ENCODE data around the gene EXOC4. TPM values are rescaled to one million over a fixed set of nuclear protein-coding genes. Genes with fewer than 3 reads are reported as not detected.

The EXOC4 gene
- total RNA-seq, 1 experiment from 2014 or later, result 75.8 TPM

DNA sequence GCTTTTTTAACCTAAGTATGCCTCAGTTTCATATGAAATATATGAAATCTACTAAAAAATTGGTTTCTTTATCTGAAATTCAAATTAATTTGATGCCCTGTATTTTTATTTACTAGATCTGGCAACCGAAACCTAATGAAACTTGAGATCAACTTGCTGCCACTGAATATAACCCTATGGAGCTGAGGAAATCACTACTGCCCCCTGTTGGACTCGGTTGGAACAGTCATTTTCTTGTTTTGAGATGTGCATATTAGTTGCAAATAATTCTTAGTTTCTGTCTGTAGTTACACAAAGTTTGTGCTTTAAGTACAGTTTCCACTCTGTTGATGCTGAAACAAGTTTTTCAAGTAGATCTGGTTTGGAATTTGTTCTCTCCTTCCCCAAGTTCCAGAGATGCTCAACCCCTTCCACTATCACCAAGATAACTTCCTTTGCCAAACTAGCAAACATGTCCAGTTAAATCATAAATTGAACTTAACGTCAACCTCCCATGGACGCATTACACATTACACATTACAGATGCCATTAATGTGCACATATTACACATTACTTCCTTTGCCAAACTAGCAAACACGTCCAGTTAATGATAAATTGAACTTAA, 22.2 kb upstream of the EXOC4 start:
- Histone ChIP-seq H3K14ac (ENCODE audit: insufficient read depth, low read length) (no peak overlapping the region), H3K4ac (ENCODE audit: low read depth, low read length) (no peak overlapping the region)
- H3K27ac Mint-ChIP-seq, result no peak overlapping the region

More for the DNA sequence above, 22.2 kb upstream of the EXOC4 start:
- H3K18ac ChIP-seq (ENCODE audit: insufficient read length, low read depth, low read length), result no peak overlapping the region
- no peak overlapping the region for H2BK5ac ChIP-seq (ENCODE audit: insufficient read length, low read length)
- Mint-ChIP-seq H3K36me3 (ENCODE audit: insufficient read depth in 1 of 3, low read depth in 3 of 3) (peaks cover 0 to 2% (median 0%) of the 10 kb centered on the region in 3 experiments; a peak in 1 of 7 replicates), H3K4me3 (no peak overlapping the region), H3K9me3 (peaks cover 0 to 8% of the 10 kb centered on the region in 2 experiments; a peak in 3 of 5 replicates), H3K27me3 (ENCODE audit: low read depth) (no peaks in the 10 kb centered on the region), H3K4me1 (peaks cover 8% of the 10 kb centered on the region in 2 experiments)
- TF ChIP-seq, protein P1, sequence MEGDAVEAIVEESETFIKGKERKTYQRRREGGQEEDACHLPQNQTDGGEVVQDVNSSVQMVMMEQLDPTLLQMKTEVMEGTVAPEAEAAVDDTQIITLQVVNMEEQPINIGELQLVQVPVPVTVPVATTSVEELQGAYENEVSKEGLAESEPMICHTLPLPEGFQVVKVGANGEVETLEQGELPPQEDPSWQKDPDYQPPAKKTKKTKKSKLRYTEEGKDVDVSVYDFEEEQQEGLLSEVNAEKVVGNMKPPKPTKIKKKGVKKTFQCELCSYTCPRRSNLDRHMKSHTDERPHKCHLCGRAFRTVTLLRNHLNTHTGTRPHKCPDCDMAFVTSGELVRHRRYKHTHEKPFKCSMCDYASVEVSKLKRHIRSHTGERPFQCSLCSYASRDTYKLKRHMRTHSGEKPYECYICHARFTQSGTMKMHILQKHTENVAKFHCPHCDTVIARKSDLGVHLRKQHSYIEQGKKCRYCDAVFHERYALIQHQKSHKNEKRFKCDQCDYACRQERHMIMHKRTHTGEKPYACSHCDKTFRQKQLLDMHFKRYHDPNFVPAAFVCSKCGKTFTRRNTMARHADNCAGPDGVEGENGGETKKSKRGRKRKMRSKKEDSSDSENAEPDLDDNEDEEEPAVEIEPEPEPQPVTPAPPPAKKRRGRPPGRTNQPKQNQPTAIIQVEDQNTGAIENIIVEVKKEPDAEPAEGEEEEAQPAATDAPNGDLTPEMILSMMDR (conservative IDR thresholded peaks at IDR 0.05), result peak; percentile 88
- DNase-seq, result peak; percentile 47
- no peak overlapping the region for H2BK12ac ChIP-seq (ENCODE audit: insufficient read length, low read depth, low read length)
- H3K4me1 ChIP-seq (ENCODE audit: insufficient read depth, low read length), result no peaks in the 10 kb centered on the region
- no peaks in the 10 kb centered on the region for H3K79me1 ChIP-seq (ENCODE audit: insufficient read depth, low read depth, low read length, poor library complexity, severe bottlenecking)
- H3K9ac ChIP-seq (ENCODE audit: extremely low read depth, insufficient read length, low read length), result no peak overlapping the region
- H3K27me3 ChIP-seq (ENCODE audit: insufficient read depth, low read length), result no peaks in the 10 kb centered on the region
- no peak overlapping the region for H4K8ac ChIP-seq (replicated peaks; ENCODE audit: insufficient read length, low read depth, low read length)
- WGBS (ENCODE audit: extremely low coverage, insufficient read length, low lambda C conversion rate), result no CpG with 5 or more reads among the region's 5 CpGs
- H4K5ac ChIP-seq (ENCODE audit: insufficient read length, low read depth, low read length), result no peak overlapping the region
- H2BK20ac ChIP-seq (ENCODE audit: low read depth, low read length, poor library complexity, severe bottlenecking), result no peak overlapping the region
- H3K23me2 ChIP-seq (ENCODE audit: insufficient read length, low read depth, low read length, poor library complexity, severe bottlenecking), result no peaks in the 10 kb centered on the region
- H3T11ph ChIP-seq (ENCODE audit: low read length), result no peak overlapping the region
- H3K23ac ChIP-seq (ENCODE audit: insufficient read length, low read depth, low read length), result no peak overlapping the region
- no peak overlapping the region for H4K91ac ChIP-seq (ENCODE audit: insufficient read length, low read depth, low read length)
- H2AFZ ChIP-seq (ENCODE audit: low read length), result no peak overlapping the region
- no peak overlapping the region for H2AK5ac ChIP-seq (ENCODE audit: insufficient read length, low read length)
- H2BK15ac ChIP-seq (ENCODE audit: low read depth, low read length), result no peak overlapping the region
- H4K20me1 ChIP-seq (ENCODE audit: control insufficient read depth, insufficient read depth, insufficient read length), result no peaks in the 10 kb centered on the region
- no peak overlapping the region for H3K27ac ChIP-seq (ENCODE audit: insufficient read length, low read depth, low read length)
- no peak overlapping the region for H2BK120ac ChIP-seq (ENCODE audit: low read depth, low read length, poor library complexity, severe bottlenecking)
- H3K9me3 ChIP-seq (ENCODE audit: control insufficient read depth, low read depth, low read length), result no peaks in the 10 kb centered on the region
- H3K79me2 ChIP-seq (ENCODE audit: insufficient read depth, low read length), result no peaks in the 10 kb centered on the region
- H3K4me2 ChIP-seq (ENCODE audit: insufficient read depth, insufficient read length, low read length), result no peak overlapping the region
- no peak overlapping the region for H3K56ac ChIP-seq (ENCODE audit: insufficient read length, low read depth, low read length)
